CD1c-positive myeloid dendritic cell (primary cell): ENCODE results near the gene CASTOR1.

ENCODE experiments used
- DNase-seq: peaks from one replicate; pipeline ENCODE4 v3.0.0-alpha.2; 2016; ENCODE audit errors: extremely low spot score

The CASTOR1 gene

GRCh38 chr22:30318799-30319419, 29.6 kb upstream of the CASTOR1 start:
- DNase-seq, result no peak

DNA sequence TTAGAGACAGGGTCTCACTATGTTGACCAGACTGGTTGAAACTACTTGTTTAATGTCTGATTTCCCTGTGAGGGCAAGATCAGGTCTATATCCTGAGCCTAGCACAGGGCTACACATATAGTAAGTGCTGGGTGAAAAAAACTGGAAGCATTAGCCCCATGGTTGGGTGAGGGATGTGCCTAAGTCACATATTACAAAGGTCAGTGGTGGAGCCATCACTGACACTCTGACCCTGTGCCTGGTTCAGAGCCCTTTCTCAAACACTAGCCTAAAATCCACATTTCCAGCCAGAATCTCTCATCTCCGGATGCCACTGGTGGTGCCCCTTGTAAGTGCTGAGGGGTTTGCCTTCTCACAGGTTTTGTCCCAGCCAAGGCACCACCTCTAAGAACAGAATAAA, 28.5 kb upstream of the CASTOR1 start:
- no peak for DNase-seq

- DNase-seq, result no peak
Observed at GRCh38 chr22:30315962-30316576, 26.8 kb upstream of the CASTOR1 start.

DNA sequence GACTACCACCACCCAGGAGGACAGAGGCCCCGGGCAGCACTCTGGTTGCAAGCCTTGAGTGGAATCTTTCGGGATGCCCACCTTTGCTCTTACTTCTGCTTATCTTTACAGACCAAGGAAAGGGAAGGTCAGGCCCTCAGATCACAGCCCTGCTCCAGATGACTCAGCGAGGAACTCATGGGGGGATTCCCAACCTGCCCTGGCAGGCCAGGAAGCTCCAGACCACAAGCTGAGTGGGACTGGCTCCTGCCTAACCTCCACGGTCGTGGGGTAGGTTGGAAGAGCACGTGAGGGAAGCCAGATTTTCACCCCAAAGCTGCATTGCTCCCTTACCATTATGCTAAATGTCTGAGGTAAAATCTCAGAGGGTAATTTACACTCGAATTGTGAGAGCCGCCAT, 25.6 kb upstream of the CASTOR1 start:
- DNase-seq, result peak; percentile 76

DNA sequence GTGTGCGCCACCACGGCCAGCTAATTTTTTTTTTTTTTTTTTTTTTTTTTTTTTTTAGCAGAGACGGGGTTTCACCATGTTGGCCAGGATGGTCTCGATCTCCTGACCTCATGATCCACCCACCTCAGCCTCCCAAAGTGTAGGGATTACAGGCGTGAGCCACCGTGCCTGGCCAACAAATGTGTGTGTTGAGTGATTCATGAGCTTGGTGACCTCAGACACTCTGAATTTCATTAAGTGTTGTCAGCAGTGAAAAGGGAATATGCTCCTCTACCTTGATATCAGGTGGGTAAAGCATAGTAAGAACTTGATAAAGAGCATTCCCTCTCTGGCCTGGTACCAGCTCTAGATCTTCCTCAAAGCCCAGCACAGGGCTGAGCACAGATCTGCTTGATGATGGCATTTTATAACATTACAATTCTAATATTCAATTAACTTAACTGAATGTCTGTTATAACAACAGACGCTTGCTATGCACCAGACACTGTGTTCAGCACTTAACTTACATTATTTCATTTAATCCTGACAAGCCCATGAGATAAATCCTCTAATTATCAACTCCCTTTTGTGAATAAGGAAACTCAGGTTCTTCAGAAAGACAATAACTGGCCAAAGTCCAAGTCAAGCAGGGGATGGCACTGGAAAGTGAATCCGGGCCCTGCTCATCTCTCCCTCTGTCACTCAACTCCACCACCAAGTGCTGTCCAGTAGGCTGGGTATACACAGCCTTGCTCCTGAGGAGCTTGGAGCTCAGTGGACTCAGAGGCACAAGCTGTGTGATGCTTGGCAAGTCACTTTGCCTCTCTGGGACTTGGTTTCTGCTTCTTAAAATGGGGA, 24.4 kb upstream of the CASTOR1 start:
- DNase-seq, result no peak

GRCh38 chr22:30312053-30312452, 22.7 kb upstream of the CASTOR1 start:
- DNase-seq, result no peak

DNA sequence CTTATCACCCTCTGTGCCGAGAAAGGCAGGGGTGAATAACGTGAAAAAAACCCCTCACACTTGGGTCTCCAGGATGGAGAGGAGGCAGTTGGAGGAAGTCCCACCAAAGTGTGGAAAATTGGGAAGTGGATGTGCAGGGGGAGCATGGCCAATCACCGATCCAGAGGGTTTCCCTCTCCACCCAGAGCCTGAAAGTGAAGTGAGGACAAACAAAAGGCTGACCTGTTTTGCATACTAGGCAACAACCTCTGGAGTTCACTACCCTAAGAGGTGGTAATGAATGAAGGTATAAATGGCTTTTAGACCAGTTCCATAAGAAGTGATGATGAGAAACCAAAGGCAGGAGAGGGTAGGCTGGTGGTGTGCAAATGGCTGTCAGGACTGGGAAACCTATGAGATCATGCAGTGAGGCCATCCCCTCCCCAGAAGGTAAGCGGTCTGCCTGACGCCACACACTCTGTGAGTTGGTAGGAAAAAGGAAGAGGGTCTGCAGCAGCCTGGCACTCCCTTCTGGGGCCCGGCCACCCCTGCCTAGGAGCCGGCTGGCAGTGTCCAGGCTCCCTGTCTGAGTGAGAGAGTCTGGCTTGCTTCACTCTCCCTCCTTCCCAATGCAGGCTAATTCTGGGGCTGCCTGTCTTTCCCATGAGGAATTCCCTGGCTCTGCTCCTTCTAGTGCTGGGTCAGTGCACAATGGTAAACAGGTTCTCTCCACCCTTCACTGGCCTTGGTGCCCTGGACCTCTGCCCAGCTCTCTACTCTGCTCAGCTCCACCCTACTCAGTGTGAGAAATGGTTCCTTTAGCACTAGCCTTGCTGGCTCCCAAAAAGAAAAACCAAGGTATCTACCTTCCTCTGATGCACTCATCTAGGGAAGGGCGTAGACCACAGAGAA, 21.8 kb upstream of the CASTOR1 start:
- peak; percentile 28 for DNase-seq

- peak; percentile 89 for DNase-seq
Observed at GRCh38 chr22:30309951-30310741, 20.8 kb upstream of the CASTOR1 start.

GRCh38 chr22:30308518-30309230, 19.4 kb upstream of the CASTOR1 start:
- DNase-seq, result peak; percentile 23

DNA sequence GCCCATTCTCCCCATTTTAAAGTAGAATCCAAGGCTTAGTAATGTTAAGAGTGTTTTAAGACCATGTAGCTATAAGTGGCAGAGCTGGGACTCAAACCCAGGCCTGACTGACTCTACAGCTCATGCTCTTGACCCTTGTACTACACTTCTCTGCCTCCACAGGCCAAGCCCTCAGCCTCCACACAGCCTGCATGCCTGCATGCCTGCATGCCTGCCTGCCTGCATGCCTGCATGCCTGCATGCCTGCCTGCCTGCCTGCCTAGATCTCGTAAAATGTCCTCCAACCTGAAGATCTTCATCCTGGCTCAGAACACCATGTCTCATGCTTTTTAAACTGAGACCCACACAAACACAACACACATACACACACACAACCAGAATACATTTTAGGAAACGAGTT, 18.8 kb upstream of the CASTOR1 start:
- no peak for DNase-seq

DNA sequence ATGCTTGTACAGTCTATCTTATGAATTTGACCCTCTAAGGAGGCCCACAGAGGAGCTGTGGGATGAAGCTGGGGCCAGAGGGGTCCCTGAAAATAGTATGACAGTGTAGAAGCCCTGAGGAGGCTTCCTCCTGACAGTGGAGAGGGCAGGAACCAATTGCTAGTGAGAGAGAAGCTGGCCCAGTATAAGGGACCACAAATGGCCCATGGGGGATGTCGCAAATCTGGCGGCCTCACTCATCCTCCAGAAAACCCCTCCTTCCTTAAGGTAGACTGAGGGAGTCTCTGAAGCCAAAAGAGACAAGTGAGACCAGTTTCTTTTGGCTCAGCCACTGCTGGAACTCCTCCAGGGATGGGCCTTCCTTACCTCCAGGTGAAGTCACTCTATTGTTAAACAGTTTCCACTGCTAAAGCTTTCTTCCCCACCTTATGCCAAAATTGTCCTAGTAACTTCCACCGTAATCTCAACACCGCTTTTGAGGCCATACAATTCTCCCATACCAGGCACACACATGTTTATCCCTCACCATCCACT, 17.8 kb upstream of the CASTOR1 start:
- no peak for DNase-seq

DNA sequence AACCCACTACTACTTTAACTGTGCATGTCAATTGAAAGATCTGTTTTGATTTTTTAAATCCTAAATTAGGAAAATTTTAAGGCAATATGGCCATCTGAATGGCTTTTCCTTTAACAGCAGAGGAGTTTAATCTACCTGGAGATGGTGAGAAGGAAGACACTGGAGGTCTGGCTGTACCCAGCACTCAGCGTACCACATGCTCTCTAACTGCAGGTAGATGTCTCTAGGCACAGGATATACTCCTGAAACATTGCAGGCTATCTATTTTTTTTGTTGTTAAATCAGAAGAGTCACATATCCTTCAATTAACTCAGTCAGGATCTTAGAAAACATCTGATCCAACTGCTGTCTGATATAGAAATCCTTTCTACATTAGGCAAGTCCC, 17.3 kb upstream of the CASTOR1 start:
- no peak for DNase-seq

GRCh38 chr22:30305906-30306626, 16.8 kb upstream of the CASTOR1 start:
- DNase-seq, result peak; percentile 36

GRCh38 chr22:30305519-30305905, 16.2 kb upstream of the CASTOR1 start:
- DNase-seq, result peak; percentile 72

DNA sequence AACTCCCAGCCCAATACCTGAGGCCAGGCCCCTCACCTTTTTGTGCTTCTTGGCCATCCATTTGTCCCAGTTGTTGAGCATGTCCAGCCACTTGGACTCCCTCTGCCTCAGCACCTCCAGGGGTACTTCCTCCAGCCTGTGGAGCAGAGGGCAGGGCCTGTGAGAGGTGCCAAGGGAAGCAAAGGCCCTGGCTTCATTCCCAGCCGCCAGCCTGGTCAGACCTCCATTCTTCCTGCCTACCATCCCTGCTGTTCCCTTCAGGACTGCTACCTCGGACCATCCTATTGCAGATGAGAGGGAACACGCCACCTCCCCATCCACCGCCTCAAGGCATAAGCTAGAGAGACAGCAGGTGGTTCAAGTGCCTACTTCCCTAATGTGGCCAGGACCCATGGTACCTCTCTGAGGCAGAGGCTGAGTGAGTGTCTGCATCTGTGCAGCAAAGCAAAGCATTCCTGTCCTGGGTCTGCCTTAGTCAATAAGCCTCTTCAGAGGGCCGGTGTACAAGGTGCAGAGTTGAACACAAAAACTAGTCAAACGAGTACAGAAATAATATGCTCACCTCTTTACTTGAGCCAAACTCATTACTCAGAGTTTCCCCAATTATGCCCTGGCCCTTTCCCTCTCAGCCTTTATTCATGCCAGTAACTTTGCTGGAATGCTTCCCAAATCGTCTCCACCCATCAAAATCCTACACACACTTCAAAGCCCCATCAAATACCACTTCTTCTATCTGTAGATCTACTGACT, 15.4 kb upstream of the CASTOR1 start:
- DNase-seq, result no peak

DNA sequence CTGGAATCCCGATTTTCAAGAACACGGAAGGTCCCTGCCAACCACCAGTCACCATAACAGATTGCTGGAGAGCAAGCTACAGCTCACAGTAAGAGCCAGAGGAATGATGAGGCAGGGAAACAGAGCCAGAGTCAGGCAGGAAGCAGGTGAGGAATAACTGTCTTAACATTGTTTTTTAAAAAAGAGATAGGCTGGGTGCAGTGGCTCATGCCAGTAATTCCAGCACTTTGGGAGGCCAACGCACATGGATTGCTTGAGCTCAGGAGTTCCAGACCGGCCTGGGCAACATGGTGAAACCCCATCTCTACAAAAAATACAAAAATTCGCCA, 13.5 kb upstream of the CASTOR1 start:
- DNase-seq, result no peak

GRCh38 chr22:30301995-30302809, 12.9 kb upstream of the CASTOR1 start:
- peak; percentile 84 for DNase-seq

DNA sequence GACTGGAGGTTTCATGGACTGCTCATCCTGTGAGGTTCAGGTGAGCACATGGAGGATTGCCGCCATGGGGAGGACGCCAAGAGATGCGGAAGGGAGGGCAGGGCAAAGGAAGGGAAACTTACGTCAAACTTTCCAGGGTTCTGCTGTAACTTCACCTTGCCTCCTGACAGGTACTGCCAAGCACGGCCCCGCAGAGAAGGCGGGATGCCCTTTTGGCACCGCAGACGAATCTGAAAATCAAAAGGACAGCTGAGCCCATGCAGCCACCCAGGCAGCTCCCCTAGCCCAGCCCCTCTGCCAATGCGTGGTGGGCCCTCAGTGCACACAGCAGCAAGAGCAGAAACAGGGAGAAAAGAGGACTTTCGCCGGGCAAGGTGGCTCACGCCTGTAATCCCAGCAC, 10.0 kb upstream of the CASTOR1 start:
- DNase-seq, result no peak
